OCI-LY1 (cell line): ENCODE data around the gene ZDHHC6.

Experiments used
- CTCF ChIP-seq: fragments of 200-600 bp; sonication (generic), shearing (Covaris generic); IDR thresholded peaks from 2 replicates; pipeline ENCODE4 v1.5.1; 2017; ENCODE audit warnings: mild to moderate bottlenecking, antibody characterized with exemption, low read length, moderate library complexity, mixed read lengths
- EZH2 ChIP-seq: fragments of 200-600 bp; sonication (generic), shearing (Covaris generic); IDR thresholded peaks from 2 replicates; pipeline ENCODE4 v1.8.0; 2017; ENCODE audit warnings: borderline replicate concordance, mixed run types, mild to moderate bottlenecking, antibody characterized with exemption, low read length, moderate library complexity, mixed read lengths

- TF ChIP-seq CTCF (no peak), EZH2 (no peak)
Observed at GRCh38 chr10:112409755-112410154, 37.0 kb downstream of the ZDHHC6 start.
